Activated CD4-positive, CD25-positive, alpha-beta regulatory T cell treated with anti-CD3 and anti-CD28 coated beads, Interleukin-2, amount 50 U/mL, for 24 hours (primary cell): ENCODE results near the gene ONECUT1.

Experiments
- ATAC-seq, 2 donors: fragments of 150-1000 bp; cut with Tn5 transposase; one replicate each; pipeline ENCODE4 v1.10.0; 2021; ENCODE audit warnings: mild to moderate bottlenecking in 1 of 2, moderate library complexity in 1 of 2

ONECUT1 gene

GRCh38 chr15:52731004-52731403 is 59.1 kb downstream of the ONECUT1 start:
- ATAC-seq, result no peak

GRCh38 chr15:52730594-52730993 is 59.5 kb downstream of the ONECUT1 start:
- no peak for ATAC-seq

- ATAC-seq, result peak; percentile 88 to 90
Measured at GRCh38 chr15:52730173-52730572, 60.0 kb downstream of the ONECUT1 start.

DNA sequence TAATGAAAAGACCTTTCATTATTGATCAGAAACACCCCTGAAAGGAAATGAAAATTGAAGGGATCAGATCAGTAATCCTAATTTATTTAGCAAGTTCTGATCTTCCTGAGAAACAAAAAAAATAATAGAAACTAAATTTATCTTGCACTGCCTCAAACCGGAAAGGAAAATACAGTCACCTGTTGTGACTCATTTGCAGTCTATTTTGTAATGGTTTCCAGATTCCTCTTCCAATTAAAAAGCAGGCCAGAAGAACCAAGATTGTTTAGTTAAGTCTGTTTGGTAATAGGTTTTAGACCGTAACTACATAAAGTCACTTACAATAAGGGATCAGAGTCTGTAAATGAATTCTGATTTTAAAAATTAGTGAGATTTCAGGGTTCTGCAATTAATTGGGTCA is 61.2 kb downstream of the ONECUT1 start:
- peak in 1 of 2 donors; percentile 27 for ATAC-seq

DNA sequence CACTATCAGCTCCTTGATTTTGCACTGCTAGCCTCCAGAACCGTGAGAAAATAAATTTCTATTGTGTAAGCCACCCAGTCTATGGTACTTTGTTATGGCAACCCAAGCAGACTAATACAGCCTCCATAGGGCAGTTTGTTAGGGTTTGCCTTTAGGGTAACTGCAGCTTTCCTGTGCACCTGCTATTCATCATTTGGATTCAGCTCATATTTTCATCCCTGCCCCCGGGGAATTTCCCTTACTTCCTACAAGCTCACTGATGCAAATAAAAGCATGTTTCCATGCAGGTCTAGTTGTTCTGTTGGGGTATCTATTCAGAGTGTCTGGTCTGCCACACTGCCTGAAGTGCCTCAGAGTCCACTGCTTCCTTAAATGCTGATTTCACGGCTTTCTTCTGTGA is 62.3 kb downstream of the ONECUT1 start:
- ATAC-seq, result no peak

DNA sequence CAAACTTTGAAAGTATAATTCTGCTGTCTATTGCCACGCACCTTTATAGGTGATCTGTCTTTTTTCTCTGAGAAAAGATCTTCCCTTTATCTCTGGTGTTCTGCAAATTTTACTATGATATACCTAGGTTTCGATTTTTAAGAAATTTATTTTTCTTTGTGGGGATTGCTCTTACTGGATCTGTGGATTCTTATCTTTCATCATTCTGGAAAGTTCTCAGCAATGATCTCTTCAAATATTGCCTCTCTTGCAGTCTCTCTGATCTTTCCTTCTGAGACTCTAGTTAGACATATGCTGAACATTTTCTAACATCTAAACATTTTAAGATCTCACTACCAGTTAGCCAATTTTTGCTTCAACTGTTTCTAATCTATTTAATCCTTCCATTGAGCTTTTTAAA is 63.9 kb downstream of the ONECUT1 start:
- no peak for ATAC-seq

DNA sequence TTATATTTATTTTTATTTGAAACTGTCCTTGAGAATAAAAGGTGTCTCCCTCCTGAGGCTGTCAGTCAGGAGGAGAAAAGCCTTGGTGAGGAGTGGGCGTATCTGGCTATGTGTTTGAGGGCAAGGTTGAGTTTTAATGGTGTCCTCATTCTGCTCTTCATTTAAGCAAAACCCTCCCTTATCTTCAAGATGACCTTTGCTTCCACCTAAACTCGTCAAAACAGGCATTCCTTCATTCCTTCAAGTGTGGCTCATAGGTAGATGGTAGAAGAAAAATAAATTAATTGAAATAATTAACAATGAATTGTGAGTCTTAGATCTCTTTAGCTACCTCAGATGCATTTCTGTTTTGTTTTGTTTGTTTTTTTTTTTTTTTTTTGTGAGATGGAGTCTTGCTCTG is 71.6 kb downstream of the ONECUT1 start:
- ATAC-seq, result no peak

DNA sequence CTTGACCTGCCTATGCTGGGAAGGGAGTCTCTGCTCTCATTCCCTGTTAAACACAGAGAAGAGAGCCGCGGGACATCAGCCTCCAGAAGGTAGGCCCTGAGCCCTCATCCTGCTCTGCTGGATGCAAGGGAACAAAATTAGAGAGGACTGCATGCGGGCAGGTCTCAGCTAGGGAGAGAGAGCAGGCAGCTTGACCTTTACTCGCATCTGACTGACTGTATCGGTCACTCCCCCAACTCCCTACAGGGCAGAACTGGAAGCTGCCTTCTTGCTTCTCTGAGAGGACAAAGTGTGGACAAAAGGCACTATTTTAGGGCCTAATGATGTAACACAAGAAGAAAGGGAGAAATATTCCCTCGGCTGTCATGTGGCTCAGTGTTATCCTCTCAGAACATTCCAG is 72.2 kb downstream of the ONECUT1 start:
- ATAC-seq, result no peak

GRCh38 chr15:52717481-52717880 is 72.7 kb downstream of the ONECUT1 start:
- ATAC-seq, result no peak

GRCh38 chr15:52716536-52716935 is 73.6 kb downstream of the ONECUT1 start:
- ATAC-seq, result no peak

DNA sequence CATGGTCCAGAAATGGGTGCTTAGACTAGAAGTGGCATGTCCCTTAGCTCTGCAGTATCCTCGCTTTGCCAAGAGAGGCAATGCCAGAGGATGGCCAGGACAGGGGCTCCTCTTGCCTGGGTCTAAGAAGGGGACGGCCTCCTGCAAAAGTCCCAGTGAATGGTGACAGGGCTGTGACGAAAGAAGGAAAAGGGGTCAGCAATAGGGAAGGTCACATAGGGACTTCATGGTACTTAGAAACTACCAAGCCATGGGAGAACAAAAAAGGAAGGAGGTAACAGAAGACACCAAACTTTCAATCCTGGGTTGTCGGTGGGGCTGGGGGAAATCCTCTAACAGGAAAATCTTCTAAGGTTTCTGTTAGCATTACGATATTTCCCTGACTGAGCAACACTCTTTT is 74.7 kb downstream of the ONECUT1 start:
- no peak for ATAC-seq

GRCh38 chr15:52714968-52715367 is 75.2 kb downstream of the ONECUT1 start:
- no peak for ATAC-seq

DNA sequence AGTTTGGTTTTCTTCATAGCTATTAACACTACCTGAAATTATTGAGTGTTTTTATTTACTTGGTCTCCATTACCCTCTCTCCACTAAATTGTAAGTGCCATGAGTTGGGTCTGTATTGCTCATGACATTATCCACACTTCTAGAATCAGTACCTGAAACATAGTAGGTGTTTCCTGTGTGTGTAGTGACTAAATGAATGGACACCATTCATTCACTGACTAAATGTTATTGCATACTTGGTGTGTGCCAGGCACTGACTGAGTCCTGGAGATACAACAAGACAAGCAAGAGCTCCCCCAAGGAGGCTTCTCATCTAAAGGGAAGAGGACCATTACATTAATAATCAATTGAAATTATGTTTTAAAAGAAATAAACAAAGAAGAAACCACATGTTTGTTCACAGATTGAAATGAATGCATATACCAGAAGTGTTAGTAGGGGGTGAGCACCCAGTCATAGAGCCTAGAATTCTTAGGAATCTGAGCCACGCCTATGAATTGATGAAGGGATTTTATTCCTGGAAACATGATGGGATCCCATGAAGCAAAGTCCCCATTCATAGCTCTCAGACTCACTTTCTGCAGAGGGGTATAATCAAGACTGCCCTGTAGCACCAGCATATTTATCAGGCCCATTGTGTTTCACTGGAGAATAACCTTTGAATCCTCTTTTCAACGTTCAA is 79.3 kb downstream of the ONECUT1 start:
- peak; percentile 21 to 58 for ATAC-seq

DNA sequence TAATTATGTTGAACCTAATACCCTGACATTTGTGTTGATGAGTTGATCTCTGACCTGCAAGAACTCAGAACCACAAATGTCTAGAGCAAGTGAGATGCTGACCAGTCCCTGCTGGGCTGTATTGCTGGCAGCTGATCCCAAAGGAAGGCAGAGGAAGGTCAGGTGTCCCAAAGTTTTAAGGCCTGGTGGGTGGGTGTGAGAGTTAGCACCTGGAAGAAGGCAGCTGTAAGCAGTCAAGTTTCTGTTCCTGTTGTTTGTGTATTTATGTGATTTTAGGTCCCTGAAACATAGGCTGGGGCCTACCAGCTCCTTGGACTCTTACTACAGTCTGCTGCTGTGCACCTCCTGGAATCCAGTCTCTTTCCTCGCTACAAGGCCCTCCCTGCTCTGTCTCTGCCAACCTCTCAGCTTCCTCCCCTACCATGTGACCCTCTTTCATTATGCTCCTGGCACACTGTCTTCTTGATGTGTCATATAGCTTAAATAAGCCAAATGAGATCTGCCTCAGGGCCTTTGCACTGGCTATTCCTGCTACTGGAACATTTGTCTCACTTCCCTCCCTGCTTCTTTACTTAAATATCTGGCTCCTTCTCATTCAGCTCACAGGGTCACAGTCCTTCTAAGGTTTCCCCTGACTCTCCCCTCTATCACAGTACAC is 80.0 kb downstream of the ONECUT1 start:
- no peak for ATAC-seq

- peak in 1 of 2 donors; percentile 61 for ATAC-seq
Measured at GRCh38 chr15:52709187-52709981, 80.8 kb downstream of the ONECUT1 start.
